ENCODE results near the gene PRICKLE2.

The PRICKLE2 gene

DNA sequence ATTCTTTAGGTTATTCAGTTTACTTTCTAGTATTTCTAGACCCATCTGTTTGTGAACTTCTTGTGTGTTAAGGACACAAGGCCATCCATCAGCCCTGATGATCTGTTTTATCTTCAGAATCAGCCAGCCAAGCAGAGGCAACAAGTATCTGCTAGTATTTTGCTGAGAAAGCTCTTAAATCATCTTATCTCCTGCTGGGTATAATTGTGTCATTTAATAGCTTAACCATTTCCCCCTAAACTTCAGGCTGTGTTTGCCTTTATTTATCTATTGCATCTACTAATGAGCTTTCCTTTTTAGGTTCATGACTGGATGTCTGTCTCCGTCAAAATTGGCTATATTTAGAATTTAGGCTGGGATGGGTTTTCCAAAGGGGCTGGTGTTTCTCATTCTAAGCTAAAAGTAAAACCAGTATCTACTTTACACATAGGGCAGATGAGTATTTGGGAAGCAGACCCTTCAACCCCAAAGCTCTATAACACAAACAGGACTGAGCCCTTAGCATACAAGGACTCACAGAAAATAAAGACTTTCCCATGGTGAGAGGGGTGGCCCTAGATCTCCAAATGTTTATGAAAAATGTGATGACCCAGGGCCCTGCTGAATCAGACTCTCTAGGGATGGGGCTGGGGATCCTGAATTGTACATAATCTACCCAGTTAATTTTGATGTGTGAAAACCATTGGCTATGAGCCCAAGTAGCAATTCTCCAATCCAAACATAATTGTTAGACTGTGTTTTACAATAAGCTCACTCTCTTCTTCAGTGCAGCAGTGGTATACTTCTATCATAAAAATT is 136.7 kb downstream of the PRICKLE2 start:
- no peak for DNase-seq (ENCODE audit: low read depth)
- Histone ChIP-seq H3K9ac (ENCODE audit: low read length) (no peak overlapping the region), H3K4me3 (ENCODE audit: low read length) (no peak overlapping the region), H3K9me3 (ENCODE audit: control insufficient read depth, low read length) (no peaks in the 10 kb centered on the region), H3K36me3 (ENCODE audit: control insufficient read depth, insufficient read depth, low read length, severe bottlenecking) (no peaks in the 10 kb centered on the region), H3K4me1 (ENCODE audit: control insufficient read depth, insufficient read depth, low read length) (peaks cover 9% of the 10 kb centered on the region), H3K27me3 (replicated peaks; ENCODE audit: control insufficient read depth, insufficient read depth, low read length) (no peaks in the 10 kb centered on the region)

DNA sequence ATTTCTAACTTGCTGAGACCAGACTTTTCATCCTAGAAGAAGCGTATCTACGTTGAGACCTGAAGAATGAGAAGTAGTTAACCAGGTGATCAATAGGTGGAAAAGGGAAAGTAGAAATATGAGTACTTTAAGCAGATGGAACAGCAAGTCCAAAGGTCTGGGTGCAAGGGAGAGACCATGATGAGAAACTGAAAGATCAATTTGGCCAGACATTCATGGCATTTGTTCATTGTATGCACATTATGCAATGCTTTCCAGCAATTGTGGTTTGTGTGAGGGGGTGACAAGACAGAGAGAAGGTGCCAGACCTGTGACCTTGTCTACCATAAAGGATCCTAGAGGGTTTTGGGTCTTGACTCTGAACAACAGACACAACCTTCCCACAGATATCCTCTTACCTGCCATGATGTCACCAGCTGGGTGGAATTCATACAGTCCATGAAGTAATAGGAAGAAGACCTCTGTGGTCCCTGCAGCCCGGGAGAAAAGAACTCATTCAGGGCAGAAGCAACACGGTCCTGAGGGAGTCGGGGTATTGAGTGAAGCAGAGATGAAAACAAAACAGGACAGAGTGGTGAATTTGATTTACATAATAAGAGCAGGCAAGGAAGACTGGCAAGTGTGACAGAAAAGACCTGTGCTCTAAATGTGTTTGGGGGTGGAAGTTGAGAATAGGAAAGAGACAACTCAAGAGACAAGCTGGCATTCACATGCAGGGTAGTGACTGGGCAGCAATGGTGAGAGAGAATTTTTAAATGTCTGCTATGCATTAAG is 138.6 kb downstream of the PRICKLE2 start:
- Histone ChIP-seq H3K4me1 (ENCODE audit: control insufficient read depth, insufficient read depth, low read length) (peaks cover 9% of the 10 kb centered on the region), H3K9me3 (ENCODE audit: control insufficient read depth, low read length) (no peaks in the 10 kb centered on the region), H3K36me3 (ENCODE audit: control insufficient read depth, insufficient read depth, low read length, severe bottlenecking) (no peaks in the 10 kb centered on the region), H3K27me3 (replicated peaks; ENCODE audit: control insufficient read depth, insufficient read depth, low read length) (no peaks in the 10 kb centered on the region), H3K9ac (ENCODE audit: low read length) (no peak overlapping the region), H3K4me3 (ENCODE audit: low read length) (no peak overlapping the region)
- no peak for DNase-seq (ENCODE audit: low read depth)

DNA sequence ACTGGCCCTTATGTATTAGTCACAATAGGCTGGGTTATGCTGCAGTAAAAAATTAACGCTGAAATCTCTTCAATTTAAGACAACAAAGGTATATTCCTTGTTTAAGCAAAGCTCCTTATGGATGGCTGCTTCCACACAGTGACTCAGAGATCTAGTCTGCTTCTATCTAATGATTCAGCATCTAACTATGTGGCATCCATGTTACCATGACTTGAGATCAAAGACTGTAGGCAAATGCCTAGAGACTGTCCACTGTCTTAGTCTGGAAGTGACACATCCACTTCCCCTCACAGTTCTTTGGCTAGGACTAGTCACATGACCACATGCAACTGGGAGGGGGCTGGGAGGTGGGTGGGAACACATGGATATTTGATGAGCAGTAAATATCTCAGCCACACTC is 140.6 kb downstream of the PRICKLE2 start:
- Histone ChIP-seq H3K27me3 (replicated peaks; ENCODE audit: control insufficient read depth, insufficient read depth, low read length) (no peaks in the 10 kb centered on the region), H3K4me3 (ENCODE audit: low read length) (no peak overlapping the region), H3K9ac (ENCODE audit: low read length) (no peak overlapping the region), H3K36me3 (ENCODE audit: control insufficient read depth, insufficient read depth, low read length, severe bottlenecking) (no peaks in the 10 kb centered on the region), H3K9me3 (ENCODE audit: control insufficient read depth, low read length) (no peaks in the 10 kb centered on the region), H3K4me1 (ENCODE audit: control insufficient read depth, insufficient read depth, low read length) (peaks cover 12% of the 10 kb centered on the region)
- no peak for DNase-seq (ENCODE audit: low read depth)

- Histone ChIP-seq H3K4me1 (ENCODE audit: control insufficient read depth, insufficient read depth, low read length) (peaks cover 14% of the 10 kb centered on the region), H3K36me3 (ENCODE audit: control insufficient read depth, insufficient read depth, low read length, severe bottlenecking) (no peaks in the 10 kb centered on the region), H3K27me3 (replicated peaks; ENCODE audit: control insufficient read depth, insufficient read depth, low read length) (no peaks in the 10 kb centered on the region), H3K9me3 (ENCODE audit: control insufficient read depth, low read length) (no peaks in the 10 kb centered on the region), H3K4me3 (ENCODE audit: low read length) (no peak overlapping the region), H3K9ac (ENCODE audit: low read length) (no peak overlapping the region)
- DNase-seq (ENCODE audit: low read depth) = no peak
These were observed 141.7 kb downstream of the PRICKLE2 start for GRCh38 chr3:64083575-64083974.

DNA sequence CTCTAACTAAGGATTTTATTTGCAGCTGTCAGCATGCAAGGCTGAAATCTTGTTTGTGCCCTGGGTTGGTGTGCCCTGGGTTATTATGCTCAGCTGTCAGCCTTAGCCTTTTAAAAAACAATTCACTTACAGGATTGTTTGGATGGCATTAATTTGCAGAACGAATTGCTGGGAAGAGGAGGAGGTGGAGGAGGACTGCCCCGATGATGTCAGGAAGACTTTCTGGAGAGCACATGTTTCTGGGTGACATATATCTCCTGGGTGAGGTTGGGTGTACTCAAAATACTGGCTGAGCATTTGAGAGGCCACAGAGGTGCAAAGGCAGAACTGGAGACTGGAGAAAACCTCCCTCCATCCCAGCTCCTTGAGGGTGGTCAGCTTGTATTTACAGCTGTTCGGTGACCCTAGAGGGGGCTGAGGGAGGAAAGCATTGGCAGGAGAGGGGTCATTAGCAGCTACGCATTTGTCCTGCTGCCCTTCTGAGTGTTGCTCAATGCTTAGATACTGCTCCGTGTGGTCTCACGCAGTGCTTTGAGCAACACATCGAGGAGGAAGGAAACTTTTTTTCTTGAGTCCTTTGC is 142.2 kb downstream of the PRICKLE2 start:
- Histone ChIP-seq H3K4me1 (ENCODE audit: control insufficient read depth, insufficient read depth, low read length) (peaks cover 12% of the 10 kb centered on the region), H3K9me3 (ENCODE audit: control insufficient read depth, low read length) (no peaks in the 10 kb centered on the region), H3K36me3 (ENCODE audit: control insufficient read depth, insufficient read depth, low read length, severe bottlenecking) (no peaks in the 10 kb centered on the region), H3K9ac (ENCODE audit: low read length) (no peak overlapping the region), H3K27me3 (replicated peaks; ENCODE audit: control insufficient read depth, insufficient read depth, low read length) (no peaks in the 10 kb centered on the region), H3K4me3 (ENCODE audit: low read length) (no peak overlapping the region)
- no peak for DNase-seq (ENCODE audit: low read depth)

DNA sequence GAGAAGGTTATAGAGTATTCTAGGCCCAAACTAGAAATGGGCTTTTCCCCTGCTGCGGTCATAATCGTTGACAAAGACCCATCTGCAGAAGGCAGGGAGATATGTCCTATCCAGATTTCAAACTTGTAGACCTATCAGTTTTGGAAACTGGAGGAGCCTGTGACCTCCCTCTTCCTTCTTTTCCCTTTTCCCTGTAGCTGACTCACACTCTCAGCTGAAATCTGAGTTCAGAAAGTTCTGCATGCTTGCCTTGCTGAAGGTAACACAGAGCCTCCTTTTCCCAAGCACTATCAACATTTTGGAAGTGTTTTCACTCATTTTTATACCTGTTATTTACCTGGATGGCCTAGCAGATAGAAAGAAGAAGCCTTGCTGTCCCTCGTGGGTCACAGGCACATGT is 142.9 kb downstream of the PRICKLE2 start:
- no peak overlapping the region for H3K4me3 ChIP-seq (ENCODE audit: low read length)
- H3K4me1 ChIP-seq (ENCODE audit: control insufficient read depth, insufficient read depth, low read length) = peaks cover 12% of the 10 kb centered on the region
- H3K9ac ChIP-seq (ENCODE audit: low read length) = no peak overlapping the region
- H3K36me3 ChIP-seq (ENCODE audit: control insufficient read depth, insufficient read depth, low read length, severe bottlenecking) = no peaks in the 10 kb centered on the region
- no peaks in the 10 kb centered on the region for H3K9me3 ChIP-seq (ENCODE audit: control insufficient read depth, low read length)
- DNase-seq (ENCODE audit: low read depth) = no peak
- H3K27me3 ChIP-seq (replicated peaks; ENCODE audit: control insufficient read depth, insufficient read depth, low read length) = no peaks in the 10 kb centered on the region

- Histone ChIP-seq H3K9me3 (ENCODE audit: control insufficient read depth, low read length) (no peaks in the 10 kb centered on the region), H3K4me1 (ENCODE audit: control insufficient read depth, insufficient read depth, low read length) (peaks cover 12% of the 10 kb centered on the region), H3K27me3 (replicated peaks; ENCODE audit: control insufficient read depth, insufficient read depth, low read length) (no peaks in the 10 kb centered on the region), H3K4me3 (ENCODE audit: low read length) (no peak overlapping the region), H3K9ac (ENCODE audit: low read length) (no peak overlapping the region), H3K36me3 (ENCODE audit: control insufficient read depth, insufficient read depth, low read length, severe bottlenecking) (no peaks in the 10 kb centered on the region)
- no peak for DNase-seq (ENCODE audit: low read depth)
These were observed 144.0 kb downstream of the PRICKLE2 start for GRCh38 chr3:64081235-64081630.

DNA sequence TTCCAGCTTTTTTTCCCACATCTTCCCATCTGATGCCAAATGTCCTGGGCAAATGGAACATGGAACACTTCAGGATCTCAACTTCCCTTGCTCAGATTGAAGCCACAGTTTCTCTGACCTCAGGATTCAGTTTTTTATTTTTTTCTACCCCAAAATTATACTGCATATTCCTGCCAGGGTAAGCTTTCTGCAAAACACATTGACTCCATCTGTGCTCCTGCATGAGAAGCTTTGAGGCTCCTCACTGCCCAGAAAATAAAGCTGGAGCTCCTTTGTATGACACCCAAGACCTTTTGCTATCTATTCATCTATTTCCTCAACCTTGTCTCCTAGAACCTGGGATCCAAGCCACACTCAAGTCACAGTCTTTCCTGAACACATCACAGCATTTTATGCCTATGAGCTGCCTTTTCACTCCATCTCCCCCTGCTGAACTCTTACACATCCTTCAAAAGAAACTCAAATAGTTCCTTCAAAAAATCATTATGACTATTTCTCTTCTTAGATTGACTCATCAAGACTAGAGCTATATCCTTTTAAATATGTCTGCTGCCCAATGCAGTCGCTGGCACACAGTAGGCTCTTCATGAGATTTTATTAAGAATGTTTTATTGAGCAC is 144.5 kb downstream of the PRICKLE2 start:
- no peaks in the 10 kb centered on the region for H3K9me3 ChIP-seq (ENCODE audit: control insufficient read depth, low read length)
- peaks cover 12% of the 10 kb centered on the region for H3K4me1 ChIP-seq (ENCODE audit: control insufficient read depth, insufficient read depth, low read length)
- no peak overlapping the region for H3K9ac ChIP-seq (ENCODE audit: low read length)
- H3K4me3 ChIP-seq (ENCODE audit: low read length) = no peak overlapping the region
- no peak for DNase-seq (ENCODE audit: low read depth)
- no peaks in the 10 kb centered on the region for H3K36me3 ChIP-seq (ENCODE audit: control insufficient read depth, insufficient read depth, low read length, severe bottlenecking)
- H3K27me3 ChIP-seq (replicated peaks; ENCODE audit: control insufficient read depth, insufficient read depth, low read length) = no peaks in the 10 kb centered on the region

- DNase-seq (ENCODE audit: low read depth) = no peak
- no peak overlapping the region for H3K9ac ChIP-seq (ENCODE audit: low read length)
- no peaks in the 10 kb centered on the region for H3K9me3 ChIP-seq (ENCODE audit: control insufficient read depth, low read length)
- peaks cover 12% of the 10 kb centered on the region for H3K4me1 ChIP-seq (ENCODE audit: control insufficient read depth, insufficient read depth, low read length)
- H3K36me3 ChIP-seq (ENCODE audit: control insufficient read depth, insufficient read depth, low read length, severe bottlenecking) = no peaks in the 10 kb centered on the region
- H3K4me3 ChIP-seq (ENCODE audit: low read length) = no peak overlapping the region
- no peaks in the 10 kb centered on the region for H3K27me3 ChIP-seq (replicated peaks; ENCODE audit: control insufficient read depth, insufficient read depth, low read length)
These were observed 145.7 kb downstream of the PRICKLE2 start for GRCh38 chr3:64079369-64080150.

DNA sequence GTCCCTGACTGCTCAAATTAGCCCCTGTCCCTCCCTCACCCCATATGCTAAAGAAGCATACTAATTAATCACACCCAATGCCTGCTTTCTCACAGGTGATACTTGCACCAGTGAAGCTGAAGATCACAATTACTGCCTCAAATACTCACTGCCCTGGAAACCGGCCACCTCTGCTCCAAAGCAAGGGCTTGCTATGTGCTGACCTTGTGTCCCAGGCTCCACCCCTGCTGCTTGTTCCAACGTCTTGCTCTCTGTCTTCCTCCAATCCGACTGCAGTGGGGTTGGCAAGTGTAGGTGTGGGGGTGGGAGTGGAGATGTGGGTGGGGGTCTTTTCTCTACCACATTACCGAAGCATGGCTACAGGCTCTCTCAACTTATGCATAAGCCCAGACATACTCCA is 146.3 kb downstream of the PRICKLE2 start:
- no peak overlapping the region for H3K9ac ChIP-seq (ENCODE audit: low read length)
- H3K4me1 ChIP-seq (ENCODE audit: control insufficient read depth, insufficient read depth, low read length) = peaks cover 14% of the 10 kb centered on the region
- no peaks in the 10 kb centered on the region for H3K27me3 ChIP-seq (replicated peaks; ENCODE audit: control insufficient read depth, insufficient read depth, low read length)
- H3K9me3 ChIP-seq (ENCODE audit: control insufficient read depth, low read length) = no peaks in the 10 kb centered on the region
- no peak overlapping the region for H3K4me3 ChIP-seq (ENCODE audit: low read length)
- no peaks in the 10 kb centered on the region for H3K36me3 ChIP-seq (ENCODE audit: control insufficient read depth, insufficient read depth, low read length, severe bottlenecking)
- no peak for DNase-seq (ENCODE audit: low read depth)
